GM12892 (cell line): ENCODE results near the gene ZNF280A.

ENCODE experiments used
- POLR2A ChIP-seq: IDR thresholded peaks from 2 replicates; pipeline ENCODE4 v1.6.1; 2011; ENCODE audit warnings: low read depth, low read length, control low read depth
- POLR2AphosphoS5 ChIP-seq: IDR thresholded peaks from 2 replicates; pipeline ENCODE4 v1.6.1; 2011; ENCODE audit warnings: low read depth, low read length, control low read depth

DNA sequence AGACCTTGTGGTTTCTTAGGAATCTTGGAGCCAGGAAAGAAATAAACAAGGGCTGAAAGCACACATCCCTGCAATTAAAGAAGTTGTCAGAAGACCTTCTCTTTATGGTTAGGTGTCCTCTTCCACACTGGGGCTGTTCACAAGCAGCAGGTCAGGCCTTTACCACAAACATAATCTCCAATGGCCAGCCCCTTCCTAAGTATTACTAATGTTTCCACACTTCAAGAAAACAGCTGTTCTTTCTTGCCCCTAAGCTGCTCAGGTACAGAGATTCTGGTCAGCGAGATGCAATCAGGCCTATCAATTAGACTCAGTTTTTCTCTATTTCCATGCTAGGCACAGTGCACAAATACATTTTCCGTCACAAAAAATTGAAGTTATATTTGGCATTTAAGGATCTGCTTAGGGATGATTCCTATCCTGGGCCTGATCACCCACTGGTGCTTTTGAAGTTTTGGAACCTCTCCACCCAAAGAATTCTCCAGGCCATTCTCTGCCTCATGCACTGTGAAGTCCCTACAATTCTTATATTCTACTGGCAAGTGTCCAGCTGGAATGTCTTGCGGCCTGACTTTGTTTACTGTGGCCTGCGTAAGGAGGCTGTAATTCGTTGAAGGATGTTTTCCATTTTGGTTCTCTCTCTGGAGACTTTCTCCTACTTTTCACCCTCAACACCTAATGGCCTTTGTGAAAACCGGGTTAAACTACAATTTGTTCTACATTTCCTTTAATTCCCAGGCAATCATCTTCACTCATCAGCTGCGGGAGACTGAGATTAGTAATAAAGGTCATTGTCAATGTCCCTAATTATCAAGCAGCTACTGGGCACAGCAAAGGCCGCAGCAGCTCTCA is 33.9 kb upstream of the ZNF280A start:
- TF ChIP-seq POLR2A (no peak), POLR2AphosphoS5 (no peak)
